ENCODE measurements around the gene DENND4A. TPM values are rescaled to one million over a fixed set of nuclear protein-coding genes. Genes with fewer than 3 reads are reported as not detected.

Gene DENND4A
- total RNA-seq, 1 experiment from 2014 or later, result 12.7 TPM

DNA sequence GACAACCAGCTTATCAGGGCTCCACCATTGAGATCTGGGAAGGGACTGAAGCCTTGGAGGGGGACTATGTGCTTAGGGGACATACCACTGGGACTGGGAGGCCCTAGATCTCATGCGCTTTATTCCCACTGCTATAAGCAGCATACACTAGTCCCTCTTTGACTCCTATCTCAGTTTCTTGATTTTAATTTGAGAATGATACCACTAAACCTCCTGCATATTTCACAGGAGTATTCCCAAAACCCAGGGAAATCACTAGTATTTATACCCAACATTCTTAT lies 141.1 kb downstream of the DENND4A start:
- Histone ChIP-seq H3K4me3 (ENCODE audit: low read depth, low read length) (no peak overlapping the region), H3K4me1 (peaks cover 16% of the 10 kb centered on the region), H3K36me3 (ENCODE audit: control insufficient read depth, insufficient read depth, low read length) (no peaks in the 10 kb centered on the region), H3K27me3 (replicated peaks; ENCODE audit: control insufficient read depth, insufficient read depth, low read length) (no peaks in the 10 kb centered on the region), H3K9me3 (no peaks in the 10 kb centered on the region)
- no peak overlapping the region for H3K4me3 Mint-ChIP-seq (ENCODE audit: unreplicated experiment)
- TF ChIP-seq, protein P1, sequence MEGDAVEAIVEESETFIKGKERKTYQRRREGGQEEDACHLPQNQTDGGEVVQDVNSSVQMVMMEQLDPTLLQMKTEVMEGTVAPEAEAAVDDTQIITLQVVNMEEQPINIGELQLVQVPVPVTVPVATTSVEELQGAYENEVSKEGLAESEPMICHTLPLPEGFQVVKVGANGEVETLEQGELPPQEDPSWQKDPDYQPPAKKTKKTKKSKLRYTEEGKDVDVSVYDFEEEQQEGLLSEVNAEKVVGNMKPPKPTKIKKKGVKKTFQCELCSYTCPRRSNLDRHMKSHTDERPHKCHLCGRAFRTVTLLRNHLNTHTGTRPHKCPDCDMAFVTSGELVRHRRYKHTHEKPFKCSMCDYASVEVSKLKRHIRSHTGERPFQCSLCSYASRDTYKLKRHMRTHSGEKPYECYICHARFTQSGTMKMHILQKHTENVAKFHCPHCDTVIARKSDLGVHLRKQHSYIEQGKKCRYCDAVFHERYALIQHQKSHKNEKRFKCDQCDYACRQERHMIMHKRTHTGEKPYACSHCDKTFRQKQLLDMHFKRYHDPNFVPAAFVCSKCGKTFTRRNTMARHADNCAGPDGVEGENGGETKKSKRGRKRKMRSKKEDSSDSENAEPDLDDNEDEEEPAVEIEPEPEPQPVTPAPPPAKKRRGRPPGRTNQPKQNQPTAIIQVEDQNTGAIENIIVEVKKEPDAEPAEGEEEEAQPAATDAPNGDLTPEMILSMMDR (IDR thresholded peaks at IDR 0.05; ENCODE audit: insufficient read depth in 1 of 2, low read depth in 1 of 2, low read length in 1 of 2, severe bottlenecking in 1 of 2, unreplicated experiment in 1 of 2), result no peak
- H3K36me3 Mint-ChIP-seq (ENCODE audit: insufficient read depth, unreplicated experiment), result no peaks in the 10 kb centered on the region
- no peaks in the 10 kb centered on the region for H3K27me3 Mint-ChIP-seq (ENCODE audit: insufficient read depth, unreplicated experiment)
- H3K27ac Mint-ChIP-seq (ENCODE audit: unreplicated experiment), result no peak overlapping the region
- H3K9me3 Mint-ChIP-seq (ENCODE audit: unreplicated experiment), result no peaks in the 10 kb centered on the region
- BruUV-seq (replicated peaks), result no TSS peak
- intact Hi-C loops (cut with micrococcal nuclease; ENCODE audit: unreplicated experiment), result no loop called here
- H3K4me1 Mint-ChIP-seq (ENCODE audit: low read depth, unreplicated experiment), result peaks cover 20% of the 10 kb centered on the region
- POLR2A ChIA-PET, result no interaction called here
- DNase-seq, result no peak
- CTCF ChIA-PET, result no interaction called here

DNA sequence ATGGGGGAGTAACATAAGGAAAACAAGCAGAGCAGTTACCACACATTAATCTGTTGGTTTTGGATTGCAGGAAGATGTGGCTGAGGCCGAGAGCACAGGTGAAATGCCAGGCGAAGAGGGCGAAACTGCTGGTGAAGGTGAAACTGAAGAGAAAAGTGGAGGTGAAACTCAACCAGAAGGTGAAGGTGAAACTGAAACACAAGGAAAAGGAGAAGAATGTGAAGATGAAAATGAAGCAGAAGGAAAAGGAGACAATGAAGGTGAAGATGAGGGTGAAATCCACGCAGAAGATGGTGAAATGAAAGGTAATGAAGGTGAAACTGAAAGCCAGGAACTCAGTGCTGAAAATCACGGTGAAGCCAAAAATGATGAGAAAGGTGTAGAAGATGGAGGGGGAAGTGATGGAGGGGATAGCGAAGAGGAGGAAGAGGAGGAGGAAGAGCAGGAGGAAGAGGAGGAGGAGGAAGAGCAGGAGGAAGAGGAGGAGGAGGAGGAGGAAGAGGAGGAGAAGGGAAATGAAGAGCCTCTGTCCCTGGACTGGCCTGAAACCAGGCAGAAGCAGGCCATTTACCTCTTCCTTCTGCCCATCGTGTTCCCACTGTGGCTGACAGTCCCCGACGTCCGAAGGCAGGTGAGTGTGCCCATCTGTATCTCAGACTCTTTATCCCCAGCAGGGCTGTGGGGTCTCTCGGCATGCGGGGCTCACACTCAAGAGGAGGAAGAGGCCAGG lies 141.6 kb downstream of the DENND4A start:
- H3K4me3 Mint-ChIP-seq (ENCODE audit: unreplicated experiment), result no peak overlapping the region
- peaks cover 20% of the 10 kb centered on the region for H3K4me1 Mint-ChIP-seq (ENCODE audit: low read depth, unreplicated experiment)
- H3K36me3 Mint-ChIP-seq (ENCODE audit: insufficient read depth, unreplicated experiment), result no peaks in the 10 kb centered on the region
- no peaks in the 10 kb centered on the region for H3K27me3 Mint-ChIP-seq (ENCODE audit: insufficient read depth, unreplicated experiment)
- POLR2A ChIA-PET, result no interaction called here
- intact Hi-C loops (cut with micrococcal nuclease; ENCODE audit: unreplicated experiment), result no loop called here
- Histone ChIP-seq H3K27me3 (replicated peaks; ENCODE audit: control insufficient read depth, insufficient read depth, low read length) (no peaks in the 10 kb centered on the region), H3K9me3 (no peaks in the 10 kb centered on the region), H3K4me3 (ENCODE audit: low read depth, low read length) (no peak overlapping the region), H3K4me1 (peaks cover 16% of the 10 kb centered on the region), H3K36me3 (ENCODE audit: control insufficient read depth, insufficient read depth, low read length) (no peaks in the 10 kb centered on the region)
- no TSS peak for BruUV-seq (replicated peaks)
- no peak for DNase-seq
- H3K27ac Mint-ChIP-seq (ENCODE audit: unreplicated experiment), result no peak overlapping the region
- TF ChIP-seq, protein P1 (IDR thresholded peaks at IDR 0.05; ENCODE audit: insufficient read depth in 1 of 2, low read depth in 1 of 2, low read length in 1 of 2, severe bottlenecking in 1 of 2, unreplicated experiment in 1 of 2), result no peak
- CTCF ChIA-PET, result no interaction called here
- H3K9me3 Mint-ChIP-seq (ENCODE audit: unreplicated experiment), result no peaks in the 10 kb centered on the region

DNA sequence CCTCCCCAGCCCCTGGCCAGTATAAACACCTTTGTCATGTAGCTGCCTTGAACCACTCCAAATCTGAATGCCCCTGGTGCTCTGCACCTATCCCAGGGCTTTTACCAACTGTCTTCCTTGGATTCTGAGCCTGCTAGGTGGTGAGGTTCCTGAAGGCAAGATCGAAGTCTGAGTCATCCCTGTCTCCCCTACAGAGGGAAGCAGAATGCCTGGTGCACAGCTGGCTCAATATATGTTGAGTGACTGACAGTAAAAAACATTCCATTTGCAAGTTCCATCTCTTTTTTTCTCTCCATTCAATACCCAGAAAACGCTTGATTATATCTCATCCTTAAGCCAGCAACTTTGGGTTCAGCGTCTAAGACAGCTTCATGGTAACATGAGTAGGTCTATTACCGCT lies 145.6 kb downstream of the DENND4A start:
- H3K36me3 ChIP-seq (ENCODE audit: control insufficient read depth, insufficient read depth, low read length), result no peaks in the 10 kb centered on the region
- TF ChIP-seq, protein P1 (IDR thresholded peaks at IDR 0.05; ENCODE audit: insufficient read depth in 1 of 2, low read depth in 1 of 2, low read length in 1 of 2, severe bottlenecking in 1 of 2, unreplicated experiment in 1 of 2), result no peak
- intact Hi-C loops (cut with micrococcal nuclease; ENCODE audit: unreplicated experiment), result no loop called here
- no peak overlapping the region for H3K4me3 ChIP-seq (ENCODE audit: low read depth, low read length)
- Mint-ChIP-seq H3K9me3 (ENCODE audit: unreplicated experiment) (no peaks in the 10 kb centered on the region), H3K4me3 (ENCODE audit: unreplicated experiment) (no peak overlapping the region), H3K27ac (ENCODE audit: unreplicated experiment) (no peak overlapping the region), H3K36me3 (ENCODE audit: insufficient read depth, unreplicated experiment) (no peaks in the 10 kb centered on the region), H3K27me3 (ENCODE audit: insufficient read depth, unreplicated experiment) (no peaks in the 10 kb centered on the region), H3K4me1 (ENCODE audit: low read depth, unreplicated experiment) (no peaks in the 10 kb centered on the region)
- H3K9me3 ChIP-seq, result no peaks in the 10 kb centered on the region
- ChIA-PET POLR2A (no interaction called here), CTCF (no interaction called here)
- no peak for DNase-seq
- H3K4me1 ChIP-seq, result no peaks in the 10 kb centered on the region
- BruUV-seq (replicated peaks), result no TSS peak
- H3K27me3 ChIP-seq (replicated peaks; ENCODE audit: control insufficient read depth, insufficient read depth, low read length), result no peaks in the 10 kb centered on the region

Measured in Caco-2 (cell line).